ENCODE data around the gene DCP1B. TPM values are rescaled to one million over a fixed set of nuclear protein-coding genes. Genes with fewer than 3 reads are reported as not detected.

DCP1B gene
- polyA plus RNA-seq, 1 donor from 2014 or later = 12.5 TPM

- H3K27ac ChIP-seq (ENCODE audit: low read length) = no peak overlapping the region
- H3K9me3 ChIP-seq (ENCODE audit: low read length) = no peaks in the 10 kb centered on the region
- no peaks in the 10 kb centered on the region for H3K36me3 ChIP-seq (ENCODE audit: insufficient read depth, low read length)
- H3K27me3 ChIP-seq (ENCODE audit: insufficient read depth, low read depth, low read length) = no peaks in the 10 kb centered on the region
- H3K4me2 ChIP-seq (ENCODE audit: low read length) = no peak overlapping the region
- no peak overlapping the region for H3K9ac ChIP-seq (ENCODE audit: low read length)
- H3K9me2 ChIP-seq (ENCODE audit: insufficient read depth, low read length) = no peaks in the 10 kb centered on the region
- TF ChIP-seq MXI1 (conservative IDR thresholded peaks at IDR 0.05; ENCODE audit: poor library complexity, severe bottlenecking) = no peak
- no peak for TF ChIP-seq RAD21 (conservative IDR thresholded peaks at IDR 0.05)
- TF ChIP-seq POLR2AphosphoS5 (IDR thresholded peaks at IDR 0.05) = no peak
- no peak for TF ChIP-seq CTCF (IDR thresholded peaks at IDR 0.05; ENCODE audit: poor library complexity, severe bottlenecking)
- TF ChIP-seq SMC3 (conservative IDR thresholded peaks at IDR 0.05; ENCODE audit: poor library complexity) = no peak
- TF ChIP-seq EP300 (conservative IDR thresholded peaks at IDR 0.05; ENCODE audit: poor library complexity, severe bottlenecking) = no peak
- TF ChIP-seq REST (IDR thresholded peaks at IDR 0.05; ENCODE audit: borderline replicate concordance) = no peak
- no peak for TF ChIP-seq EZH2 (IDR thresholded peaks at IDR 0.05; ENCODE audit: borderline replicate concordance, insufficient read depth, low read length, poor library complexity, severe bottlenecking)
- no peak for TF ChIP-seq TAF1 (IDR thresholded peaks at IDR 0.05; ENCODE audit: low read depth)
- no peaks in the 10 kb centered on the region for H3F3A ChIP-seq (ENCODE audit: insufficient read depth, low read length, poor library complexity, severe bottlenecking)
- no peak overlapping the region for H3K4me3 ChIP-seq (ENCODE audit: low read length)
- no peak overlapping the region for H2AFZ ChIP-seq (ENCODE audit: low read depth, low read length)
- no peaks in the 10 kb centered on the region for H4K20me1 ChIP-seq (ENCODE audit: insufficient read depth)
- H3K79me2 ChIP-seq (replicated peaks; ENCODE audit: insufficient read depth, low read length) = no peaks in the 10 kb centered on the region
Observed at GRCh38 chr12:1972856-1973317, 31.4 kb downstream of the DCP1B start.

GRCh38 chr12:1972260-1972659 is 32.0 kb downstream of the DCP1B start:
- Histone ChIP-seq H3F3A (ENCODE audit: insufficient read depth, low read length, poor library complexity, severe bottlenecking) (no peaks in the 10 kb centered on the region), H3K27me3 (ENCODE audit: insufficient read depth, low read depth, low read length) (no peaks in the 10 kb centered on the region), H3K9ac (ENCODE audit: low read length) (no peak overlapping the region), H2AFZ (ENCODE audit: low read depth, low read length) (no peak overlapping the region), H3K9me3 (ENCODE audit: low read length) (no peaks in the 10 kb centered on the region), H3K27ac (ENCODE audit: low read length) (no peak overlapping the region), H3K4me2 (ENCODE audit: low read length) (no peak overlapping the region), H3K36me3 (ENCODE audit: insufficient read depth, low read length) (no peaks in the 10 kb centered on the region), H3K9me2 (ENCODE audit: insufficient read depth, low read length) (no peaks in the 10 kb centered on the region), H3K79me2 (replicated peaks; ENCODE audit: insufficient read depth, low read length) (no peaks in the 10 kb centered on the region), H3K4me3 (ENCODE audit: low read length) (no peak overlapping the region), H4K20me1 (ENCODE audit: insufficient read depth) (no peaks in the 10 kb centered on the region)
- no peak for TF ChIP-seq RAD21 (conservative IDR thresholded peaks at IDR 0.05)
- no peak for TF ChIP-seq EP300 (conservative IDR thresholded peaks at IDR 0.05; ENCODE audit: poor library complexity, severe bottlenecking)

Measured in neural cell (in vitro differentiated cells).